Activated T-helper 2 cell treated with anti-CD3 and anti-CD28 coated beads, Interferon-gamma antibody, Interleukin-2, Interleukin-4, amounts not matched to agents 10 μg/mL and 5 μg/mL and 100 μg/mL, durations not matched to agents 14 hours and 24 hours and 36 hours (primary cell): ENCODE results near the gene STRBP. TPM values are rescaled to one million over a fixed set of nuclear protein-coding genes. Genes with fewer than 3 reads are reported as not detected.
"Not testable (repeated sequence)": the region's sequence is repeated elsewhere in the genome, so short reads cannot be mapped to it uniquely, and the experiment has no call there.

Experiments
- DNase-seq: peaks from one replicate; pipeline ENCODE4 v3.0.0; 2021; ENCODE audit warnings: low spot score
- H3K27ac Mint-ChIP-seq: one replicate; pipeline ENCODE4 v1.8.0; 2021; ENCODE audit warnings: mixed read lengths
- H3K27me3 Mint-ChIP-seq: one replicate; pipeline ENCODE4 v1.8.0; 2021; ENCODE audit warnings: low read depth, mixed read lengths
- H3K36me3 Mint-ChIP-seq: one replicate; pipeline ENCODE4 v1.8.0; 2021; ENCODE audit warnings: low read depth, mixed read lengths
- H3K4me1 Mint-ChIP-seq: one replicate; pipeline ENCODE4 v1.8.0; 2021; ENCODE audit warnings: low read depth, mixed read lengths
- H3K4me3 Mint-ChIP-seq: one replicate; pipeline ENCODE4 v1.8.0; 2021; ENCODE audit warnings: low read depth, mild to moderate bottlenecking, moderate library complexity, mixed read lengths
- H3K9me3 Mint-ChIP-seq: one replicate; pipeline ENCODE4 v1.8.0; 2021; ENCODE audit warnings: mixed read lengths
- intact Hi-C: fragments of 100-400 bp; cut with micrococcal nuclease; formaldehyde crosslinking; loops from one replicate; pipeline ENCODE4 v1.15.1; 2023
- total RNA-seq: library from RNA; stranded (reverse); gene quantifications from 2 replicates; pipeline ENCODE4 v1.2.3, GENCODE V29; 2022

STRBP gene
- total RNA-seq, 1 donor from 2014 or later: 19.9 TPM

- peaks cover 4% of the 10 kb centered on the region for H3K27me3 Mint-ChIP-seq
- no peaks in the 10 kb centered on the region for H3K9me3 Mint-ChIP-seq
- H3K4me3 Mint-ChIP-seq: no peak overlapping the region
- no peaks in the 10 kb centered on the region for H3K36me3 Mint-ChIP-seq
- peaks cover 3% of the 10 kb centered on the region for H3K4me1 Mint-ChIP-seq
- H3K27ac Mint-ChIP-seq: no peak overlapping the region
- no peak for DNase-seq
- intact Hi-C loops: no loop called here
Observed at GRCh38 chr9:123255718-123256117, 12.7 kb downstream of the STRBP start.

- intact Hi-C loops: no loop called here
- H3K36me3 Mint-ChIP-seq: no peaks in the 10 kb centered on the region
- H3K4me1 Mint-ChIP-seq: no peaks in the 10 kb centered on the region
- DNase-seq: no peak
- no peak overlapping the region for H3K4me3 Mint-ChIP-seq
- no peaks in the 10 kb centered on the region for H3K9me3 Mint-ChIP-seq
- peaks cover 2% of the 10 kb centered on the region for H3K27me3 Mint-ChIP-seq
- H3K27ac Mint-ChIP-seq: no peak overlapping the region
Observed at GRCh38 chr9:123253204-123253603, 15.2 kb downstream of the STRBP start.

GRCh38 chr9:123251741-123252140 lies 16.6 kb downstream of the STRBP start:
- Mint-ChIP-seq H3K4me1 (peaks cover 3% of the 10 kb centered on the region), H3K9me3 (no peaks in the 10 kb centered on the region), H3K27ac (no peak overlapping the region), H3K36me3 (no peaks in the 10 kb centered on the region), H3K27me3 (peaks cover 2% of the 10 kb centered on the region), H3K4me3 (no peak overlapping the region)
- DNase-seq: no peak
- intact Hi-C loops: no loop called here

- no peaks in the 10 kb centered on the region for H3K36me3 Mint-ChIP-seq
- no peak overlapping the region for H3K27ac Mint-ChIP-seq
- H3K9me3 Mint-ChIP-seq: no peaks in the 10 kb centered on the region
- DNase-seq: no peak
- H3K4me3 Mint-ChIP-seq: no peak overlapping the region
- peaks cover 2% of the 10 kb centered on the region for H3K27me3 Mint-ChIP-seq
- intact Hi-C loops: no loop called here
- peaks cover 4% of the 10 kb centered on the region for H3K4me1 Mint-ChIP-seq
Observed at GRCh38 chr9:123251324-123251723, 17.1 kb downstream of the STRBP start.

- Mint-ChIP-seq H3K27me3 (peaks cover 2% of the 10 kb centered on the region), H3K4me1 (peaks cover 10% of the 10 kb centered on the region), H3K27ac (no peak overlapping the region), H3K36me3 (no peaks in the 10 kb centered on the region), H3K9me3 (no peaks in the 10 kb centered on the region), H3K4me3 (no peak overlapping the region)
- DNase-seq: no peak
- intact Hi-C loops: no loop called here
Observed at GRCh38 chr9:123250504-123250903, 17.9 kb downstream of the STRBP start.

- DNase-seq, H3K27me3 Mint-ChIP-seq, H3K36me3 Mint-ChIP-seq, H3K4me3 Mint-ChIP-seq, H3K27ac Mint-ChIP-seq, H3K9me3 Mint-ChIP-seq, H3K4me1 Mint-ChIP-seq, intact Hi-C loops: not testable (repeated sequence)
Observed at GRCh38 chr9:123249162-123249561, 19.2 kb downstream of the STRBP start.

- Mint-ChIP-seq H3K27ac (no peak overlapping the region), H3K27me3 (peaks cover 2% of the 10 kb centered on the region), H3K4me3 (no peak overlapping the region), H3K9me3 (no peaks in the 10 kb centered on the region), H3K4me1 (peaks cover 10% of the 10 kb centered on the region), H3K36me3 (no peaks in the 10 kb centered on the region)
- intact Hi-C loops: no loop called here
- DNase-seq: no peak
Observed at GRCh38 chr9:123248630-123249029, 19.8 kb downstream of the STRBP start.

GRCh38 chr9:123246534-123246933 lies 21.9 kb downstream of the STRBP start:
- no peaks in the 10 kb centered on the region for H3K36me3 Mint-ChIP-seq
- H3K27me3 Mint-ChIP-seq: no peaks in the 10 kb centered on the region
- H3K4me1 Mint-ChIP-seq: peaks cover 10% of the 10 kb centered on the region
- no peaks in the 10 kb centered on the region for H3K9me3 Mint-ChIP-seq
- no peak overlapping the region for H3K4me3 Mint-ChIP-seq
- no peak overlapping the region for H3K27ac Mint-ChIP-seq
- DNase-seq: no peak
- intact Hi-C loops: no loop called here

- Mint-ChIP-seq H3K9me3 (no peaks in the 10 kb centered on the region), H3K36me3 (no peaks in the 10 kb centered on the region), H3K4me1 (peaks cover 10% of the 10 kb centered on the region), H3K27ac (no peak overlapping the region), H3K4me3 (no peak overlapping the region), H3K27me3 (no peaks in the 10 kb centered on the region)
- no peak for DNase-seq
- intact Hi-C loops: no loop called here
Observed at GRCh38 chr9:123239726-123240125, 28.7 kb downstream of the STRBP start.

- no peak overlapping the region for H3K4me3 Mint-ChIP-seq
- no peak overlapping the region for H3K27ac Mint-ChIP-seq
- no peaks in the 10 kb centered on the region for H3K9me3 Mint-ChIP-seq
- no peak for DNase-seq
- peaks cover 10% of the 10 kb centered on the region for H3K4me1 Mint-ChIP-seq
- H3K36me3 Mint-ChIP-seq: no peaks in the 10 kb centered on the region
- intact Hi-C loops: no loop called here
- H3K27me3 Mint-ChIP-seq: no peaks in the 10 kb centered on the region
Observed at GRCh38 chr9:123238365-123238764, 30.0 kb downstream of the STRBP start.

GRCh38 chr9:123237220-123237619 lies 31.2 kb downstream of the STRBP start:
- DNase-seq: no peak
- Mint-ChIP-seq H3K36me3 (no peaks in the 10 kb centered on the region), H3K9me3 (no peaks in the 10 kb centered on the region), H3K4me1 (peaks cover 10% of the 10 kb centered on the region), H3K27ac (no peak overlapping the region), H3K27me3 (no peaks in the 10 kb centered on the region), H3K4me3 (no peak overlapping the region)
- intact Hi-C loops: no loop called here

- H3K27me3 Mint-ChIP-seq: no peaks in the 10 kb centered on the region
- H3K4me3 Mint-ChIP-seq: no peak overlapping the region
- DNase-seq: no peak
- no peaks in the 10 kb centered on the region for H3K9me3 Mint-ChIP-seq
- H3K4me1 Mint-ChIP-seq: peaks cover 10% of the 10 kb centered on the region
- H3K36me3 Mint-ChIP-seq: no peaks in the 10 kb centered on the region
- no peak overlapping the region for H3K27ac Mint-ChIP-seq
- intact Hi-C loops: no loop called here
Observed at GRCh38 chr9:123235448-123235847, 32.9 kb downstream of the STRBP start.

GRCh38 chr9:123234853-123235252 lies 33.5 kb downstream of the STRBP start:
- H3K27me3 Mint-ChIP-seq: no peaks in the 10 kb centered on the region

GRCh38 chr9:123232332-123232731 lies 36.1 kb downstream of the STRBP start:
- H3K27me3 Mint-ChIP-seq: no peaks in the 10 kb centered on the region
- no peak overlapping the region for H3K27ac Mint-ChIP-seq
- no peak for DNase-seq
- H3K9me3 Mint-ChIP-seq: no peaks in the 10 kb centered on the region
- H3K36me3 Mint-ChIP-seq: no peaks in the 10 kb centered on the region
- H3K4me1 Mint-ChIP-seq: peaks cover 6% of the 10 kb centered on the region
- H3K4me3 Mint-ChIP-seq: no peak overlapping the region
- intact Hi-C loops: no loop called here

More at GRCh38 chr9:123234853-123235252, 33.5 kb downstream of the STRBP start:
- Mint-ChIP-seq H3K36me3 (no peaks in the 10 kb centered on the region), H3K4me1 (peaks cover 10% of the 10 kb centered on the region), H3K4me3 (no peak overlapping the region), H3K27ac (no peak overlapping the region), H3K9me3 (no peaks in the 10 kb centered on the region)
- DNase-seq: no peak
- intact Hi-C loops: no loop called here
